Dermis blood vessel endothelial cell (primary cell): ENCODE data around the gene CMIP. TPM values are rescaled to one million over a fixed set of nuclear protein-coding genes. Genes with fewer than 3 reads are reported as not detected.
"Not testable (repeated sequence)": the region's sequence is repeated elsewhere in the genome, so short reads cannot be mapped to it uniquely, and the experiment has no call there.

Experiments used
- DNase-seq: peaks from one replicate; pipeline ENCODE4 v3.0.0; 2010
- total RNA-seq: library from RNA; depleted of rRNA; stranded (reverse); fragments of >200 nt; gene quantifications from 2 replicates; pipeline ENCODE4 v1.2.3, GENCODE V29; 2014

Gene CMIP
- total RNA-seq, 1 donor from 2014 or later, result 39.0 TPM

DNA sequence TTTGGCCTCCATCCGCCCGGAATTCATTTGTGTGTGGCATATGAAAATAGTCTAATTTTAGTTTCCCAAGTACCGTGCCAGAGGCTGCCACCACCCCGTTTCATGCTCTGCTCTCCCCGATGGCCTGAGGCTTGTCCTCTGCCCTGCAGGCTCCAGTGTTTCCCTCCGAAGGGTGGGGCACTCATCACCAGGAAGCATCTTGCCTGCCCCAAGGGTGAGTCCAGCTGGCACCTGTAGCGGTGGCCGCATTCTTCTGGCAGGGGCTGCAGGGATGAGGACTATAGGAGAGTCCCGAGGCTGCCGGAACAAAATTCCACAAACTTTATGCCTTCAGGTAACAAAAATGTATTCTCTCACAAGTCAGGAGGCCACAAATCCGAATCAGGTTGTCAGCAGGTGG is 23.1 kb upstream of the CMIP start:
- DNase-seq, result no peak

DNA sequence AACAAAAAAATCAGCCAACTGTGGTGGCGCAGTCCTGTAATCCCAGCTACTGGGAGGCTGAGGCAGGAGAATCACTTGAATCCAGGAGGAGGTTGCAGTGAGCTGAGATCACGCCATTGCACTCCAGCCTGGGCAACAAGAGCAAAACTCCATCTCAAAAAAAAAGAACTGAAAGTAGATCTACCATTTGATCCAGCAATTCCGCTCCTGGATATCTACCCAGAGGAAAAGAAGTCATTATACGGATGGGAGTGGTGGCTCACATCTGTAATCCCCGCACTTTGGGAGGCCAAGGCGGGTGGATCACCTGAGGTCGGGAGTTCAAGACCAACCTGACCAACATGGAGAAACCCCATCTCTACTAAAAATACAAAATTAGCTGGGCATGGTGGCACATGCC is 22.5 kb upstream of the CMIP start:
- DNase-seq, result not testable (repeated sequence)

DNA sequence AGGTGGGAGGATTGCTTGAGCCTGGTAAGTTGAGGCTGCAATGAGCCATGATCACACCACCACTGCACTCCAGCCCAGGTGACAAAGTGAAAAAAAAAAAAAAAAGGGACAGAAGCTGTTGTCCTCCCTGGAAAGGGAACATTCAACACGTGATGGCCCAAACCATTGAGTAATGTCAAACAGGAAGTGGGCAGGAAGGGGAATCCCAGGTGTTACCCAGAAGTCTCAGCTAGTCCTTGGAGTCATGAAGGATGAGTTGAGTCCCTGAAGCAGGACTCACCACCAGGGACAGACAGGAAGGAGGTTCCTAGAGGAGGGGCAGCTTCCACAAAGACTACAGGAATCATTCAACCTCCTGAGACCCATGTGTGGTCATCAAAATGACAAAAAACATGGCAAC is 19.8 kb upstream of the CMIP start:
- DNase-seq, result no peak

DNA sequence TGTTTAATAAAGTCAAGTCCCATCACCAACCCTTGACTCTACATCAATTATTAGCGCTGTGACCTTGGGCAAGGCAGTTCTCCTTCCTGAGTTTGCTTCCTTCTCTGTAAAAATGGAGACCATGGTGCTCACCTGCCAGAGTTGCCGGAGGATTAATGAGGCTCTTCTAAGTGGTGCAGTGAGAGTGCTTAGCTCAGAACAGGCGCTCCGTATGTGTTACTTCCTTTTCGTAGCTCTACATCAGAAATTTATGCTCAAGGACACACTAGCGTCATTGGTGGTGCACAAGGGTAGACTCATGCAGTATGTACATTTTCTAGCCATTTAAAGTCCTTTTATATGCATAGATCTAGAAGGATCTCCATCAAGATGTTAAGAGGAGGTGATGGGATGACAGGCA is 17.4 kb upstream of the CMIP start:
- no peak for DNase-seq

DNA sequence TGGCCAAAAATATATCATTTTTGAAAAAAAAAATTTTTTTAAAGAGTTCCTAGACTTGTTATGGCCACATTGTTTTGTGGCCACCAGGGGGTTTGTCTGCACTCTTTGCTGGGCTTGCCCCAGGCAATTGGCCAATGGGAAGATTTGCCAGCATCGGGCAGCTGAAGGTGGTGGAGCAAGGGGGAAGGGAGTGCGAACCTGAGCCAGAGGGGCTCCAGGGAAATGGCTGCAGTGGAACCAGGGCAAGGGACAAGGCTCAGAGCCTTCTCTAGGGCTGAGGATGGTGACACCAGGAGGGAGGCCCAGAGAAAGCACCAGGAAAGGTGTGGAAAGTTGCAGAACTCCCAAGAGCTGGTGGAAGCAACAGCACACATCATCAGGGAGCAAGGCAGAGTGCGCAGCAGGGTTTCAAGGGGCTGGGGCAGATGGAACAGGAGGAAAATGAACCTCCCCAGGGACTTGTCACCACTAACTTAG is 15.5 kb upstream of the CMIP start:
- peak; percentile 78 for DNase-seq

DNA sequence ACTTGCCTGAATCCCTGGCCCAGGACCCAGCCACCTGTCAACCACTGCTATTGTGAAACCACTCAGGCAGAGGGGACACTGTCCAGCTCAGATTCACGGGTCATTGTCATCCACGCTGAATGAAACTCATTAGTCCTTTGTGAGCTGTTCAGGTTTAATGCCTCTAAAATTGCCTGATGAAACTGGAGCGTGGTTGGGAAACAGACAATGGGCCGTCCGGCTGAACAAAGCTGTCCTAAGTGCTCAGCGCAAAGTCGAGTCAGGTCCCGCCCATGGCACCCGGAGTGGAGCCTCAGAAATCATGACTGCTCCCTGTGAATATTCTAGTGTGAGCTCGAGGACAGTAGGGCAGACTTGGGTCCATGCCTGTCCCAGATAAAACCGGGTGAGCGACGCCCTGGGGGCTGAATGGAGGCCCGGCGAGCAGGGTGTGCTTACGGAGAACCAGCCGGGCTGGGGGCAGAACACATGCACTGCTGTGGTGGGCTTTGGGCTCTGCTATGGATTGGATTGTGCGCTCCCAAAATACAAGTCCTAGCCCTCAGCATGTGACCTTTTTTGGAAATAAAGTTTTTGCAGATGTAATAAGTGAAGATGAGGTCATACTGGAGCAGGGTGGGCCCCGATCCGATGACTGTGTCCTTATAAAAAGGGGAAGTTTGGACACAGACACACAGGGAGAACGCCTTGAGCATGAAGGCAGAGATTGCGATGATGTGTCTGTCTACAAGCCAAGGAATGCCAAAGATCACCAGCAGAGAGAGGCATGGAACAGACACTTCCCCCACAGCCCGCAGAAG is 12.9 kb upstream of the CMIP start:
- DNase-seq, result no peak

DNA sequence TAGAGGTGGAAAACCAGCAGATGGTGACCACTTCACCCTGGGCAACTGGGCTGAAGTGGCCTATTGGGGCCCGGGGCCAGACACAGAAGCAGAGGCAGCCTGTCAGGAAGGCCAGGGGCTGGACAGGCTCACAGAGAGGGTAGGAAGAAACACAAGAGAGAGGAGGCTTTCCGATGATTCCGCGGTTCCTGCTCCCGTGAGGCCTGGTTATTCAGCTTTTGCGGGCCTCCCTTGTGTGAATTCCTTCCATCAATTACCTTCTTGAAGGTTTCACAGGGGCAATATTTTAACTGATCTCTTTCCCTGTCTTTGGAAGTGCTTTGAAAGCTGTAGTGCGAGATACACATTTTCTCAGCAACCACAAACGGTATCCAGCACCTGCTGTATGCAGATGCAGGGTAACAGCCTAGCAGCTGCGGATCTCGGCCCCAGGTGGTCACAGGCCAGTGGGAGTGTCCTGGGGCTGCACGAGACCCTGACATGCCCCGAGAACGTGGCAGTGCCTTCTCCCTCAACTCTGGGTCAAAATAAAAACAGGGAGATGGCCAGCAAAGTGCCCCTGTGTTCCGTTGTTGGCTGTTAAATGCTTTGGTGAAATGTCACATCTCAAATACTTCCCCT is 11.6 kb upstream of the CMIP start:
- no peak for DNase-seq

DNA sequence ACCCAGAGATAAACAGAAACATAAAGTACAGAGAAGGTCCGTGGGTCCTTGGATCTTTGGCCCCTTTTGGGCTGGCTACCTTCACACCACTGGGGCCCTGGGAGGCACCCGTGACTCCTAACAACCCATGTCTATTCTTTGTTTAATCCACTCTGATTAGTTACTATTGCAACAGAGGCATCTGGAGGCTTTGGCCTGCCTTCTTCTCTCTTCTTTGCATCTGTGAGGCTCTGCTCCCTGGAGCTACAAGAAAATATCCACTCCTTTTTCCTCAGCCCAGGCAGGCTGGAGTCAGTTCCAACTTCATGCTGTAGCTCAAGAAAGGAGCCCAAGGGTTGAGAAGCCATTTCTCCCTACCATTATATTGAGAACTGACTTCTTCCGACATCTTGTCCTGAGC is 9.5 kb upstream of the CMIP start:
- no peak for DNase-seq

DNA sequence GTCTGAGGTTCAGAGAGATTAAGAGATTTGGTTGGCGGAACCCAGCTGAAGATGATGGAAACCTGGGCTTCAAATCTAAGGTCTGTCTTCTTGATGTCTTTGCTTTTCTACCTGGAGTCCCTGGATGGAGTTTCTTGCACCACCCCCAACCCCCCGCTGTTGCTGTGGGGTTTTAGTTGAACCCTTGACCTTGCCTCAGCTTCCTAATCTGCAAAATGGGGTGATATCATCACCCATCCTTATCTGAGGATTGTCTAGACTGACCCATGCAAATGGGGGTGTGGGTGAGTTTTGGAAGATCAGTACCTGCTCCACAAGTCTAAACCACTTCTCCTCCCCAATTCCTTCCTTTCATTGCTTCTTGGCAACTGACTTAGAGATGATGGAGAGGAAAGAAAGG is 9.0 kb upstream of the CMIP start:
- DNase-seq, result no peak

DNA sequence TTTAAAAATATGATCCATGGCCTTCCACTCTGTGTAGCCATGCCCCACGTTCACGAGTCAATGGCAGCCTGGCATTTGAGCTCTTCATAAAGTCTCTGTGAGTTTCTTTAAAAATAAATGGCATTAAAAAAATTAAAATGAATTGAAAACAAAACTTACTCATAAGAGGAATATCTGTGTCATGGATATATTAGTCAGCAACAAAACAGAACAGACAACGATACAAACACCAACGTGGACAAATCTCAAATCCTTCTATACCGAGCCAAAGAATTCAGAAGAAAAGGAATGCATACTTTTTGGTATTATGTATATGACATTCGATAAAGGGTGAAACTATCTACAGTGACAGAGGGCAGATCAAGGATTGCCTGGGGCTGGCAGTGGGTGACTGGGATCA is 8.2 kb upstream of the CMIP start:
- DNase-seq, result no peak

DNA sequence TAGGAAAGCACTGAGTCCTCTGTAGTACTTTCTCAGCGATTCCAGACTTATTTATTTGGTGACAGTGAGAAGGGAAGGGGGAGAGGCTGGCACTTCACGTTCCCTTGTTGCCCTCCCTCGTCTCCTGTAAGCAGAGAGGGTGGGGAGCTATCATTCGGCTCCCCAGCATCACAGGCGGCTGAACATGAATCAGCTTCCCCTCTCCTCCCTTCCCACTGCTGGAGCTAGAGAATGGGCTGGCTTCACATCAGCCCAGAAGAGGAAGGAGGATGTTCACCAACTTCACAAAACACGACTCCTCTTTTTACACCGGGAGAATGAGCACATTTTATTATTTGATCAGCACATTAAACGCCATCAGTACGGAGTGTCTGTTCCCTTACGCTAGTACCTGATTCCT is 6.7 kb upstream of the CMIP start:
- peak; percentile 45 for DNase-seq

DNA sequence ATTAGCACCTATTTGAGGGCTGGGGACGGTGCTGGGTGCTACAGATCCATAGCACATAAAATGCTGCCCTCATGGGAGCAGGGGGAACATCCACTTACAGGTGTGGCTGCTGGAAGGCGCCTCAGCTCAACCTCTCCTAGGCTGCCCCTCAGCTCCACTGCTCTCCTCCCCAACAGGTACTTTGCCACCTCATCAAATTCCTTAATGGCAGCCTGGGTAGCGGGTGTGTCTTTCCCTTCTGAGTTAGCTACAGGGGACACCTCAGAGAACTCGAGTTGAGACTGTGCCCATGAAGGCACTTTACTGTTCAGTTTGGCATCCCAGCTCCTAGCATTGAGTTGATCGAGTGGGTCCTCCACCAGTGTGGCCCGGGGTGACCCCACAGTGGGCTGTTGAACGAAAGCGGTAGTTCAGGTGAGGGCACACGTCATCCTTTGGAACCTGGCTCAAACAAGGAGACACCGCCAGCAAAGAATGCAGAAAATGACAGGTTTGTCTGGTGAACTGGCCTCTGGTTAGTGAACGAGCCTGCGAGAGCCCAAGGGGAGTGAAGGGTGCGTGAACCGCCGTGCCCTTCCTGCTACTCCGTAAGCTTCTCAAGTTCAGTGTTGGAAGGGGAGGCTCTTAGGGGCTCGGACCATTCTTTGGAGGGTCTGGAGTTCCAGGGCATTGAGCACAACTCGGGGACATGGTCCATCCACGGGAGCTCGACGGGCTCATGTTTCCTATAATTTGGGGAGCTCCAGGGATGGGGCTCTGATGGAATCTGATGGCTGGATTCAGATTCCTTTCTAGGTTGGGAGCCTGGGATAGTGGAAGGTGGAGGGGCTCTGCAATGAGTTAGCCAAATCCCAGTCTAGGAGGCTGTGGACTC is 3.5 kb upstream of the CMIP start:
- no peak for DNase-seq

DNA sequence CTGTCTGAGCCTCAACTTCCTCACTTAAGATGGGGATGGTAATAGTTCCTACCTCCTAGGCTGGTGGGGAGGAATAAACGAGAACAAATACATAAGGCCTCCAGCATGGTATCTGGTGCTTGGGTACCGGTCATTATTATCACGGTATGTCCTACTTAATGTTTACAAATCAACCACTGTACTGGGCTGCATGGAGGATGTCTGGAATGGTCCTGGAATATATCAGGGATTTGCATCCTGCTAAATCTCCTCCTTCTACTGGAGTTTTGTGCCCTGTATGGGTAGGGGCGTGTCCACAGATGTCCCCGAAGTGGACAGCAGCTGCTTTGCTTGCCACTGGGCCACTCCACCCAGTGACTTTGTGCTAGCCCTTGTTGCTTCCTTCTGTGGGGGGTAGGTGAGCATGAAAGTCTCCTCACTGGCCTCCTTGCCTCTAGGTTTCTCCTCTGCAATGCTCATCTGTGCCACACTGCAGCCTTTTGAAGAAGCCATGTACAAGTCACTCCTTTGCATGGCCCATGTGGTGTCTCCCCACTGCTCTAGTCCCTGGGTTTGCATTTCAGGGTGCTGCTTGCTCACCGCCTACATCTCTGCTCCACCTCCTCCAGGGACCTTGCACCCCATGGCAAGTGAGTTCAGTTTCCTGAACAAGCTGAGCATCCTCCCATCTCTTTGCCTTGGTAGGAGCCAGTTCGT is 2.2 kb upstream of the CMIP start:
- no peak for DNase-seq

DNA sequence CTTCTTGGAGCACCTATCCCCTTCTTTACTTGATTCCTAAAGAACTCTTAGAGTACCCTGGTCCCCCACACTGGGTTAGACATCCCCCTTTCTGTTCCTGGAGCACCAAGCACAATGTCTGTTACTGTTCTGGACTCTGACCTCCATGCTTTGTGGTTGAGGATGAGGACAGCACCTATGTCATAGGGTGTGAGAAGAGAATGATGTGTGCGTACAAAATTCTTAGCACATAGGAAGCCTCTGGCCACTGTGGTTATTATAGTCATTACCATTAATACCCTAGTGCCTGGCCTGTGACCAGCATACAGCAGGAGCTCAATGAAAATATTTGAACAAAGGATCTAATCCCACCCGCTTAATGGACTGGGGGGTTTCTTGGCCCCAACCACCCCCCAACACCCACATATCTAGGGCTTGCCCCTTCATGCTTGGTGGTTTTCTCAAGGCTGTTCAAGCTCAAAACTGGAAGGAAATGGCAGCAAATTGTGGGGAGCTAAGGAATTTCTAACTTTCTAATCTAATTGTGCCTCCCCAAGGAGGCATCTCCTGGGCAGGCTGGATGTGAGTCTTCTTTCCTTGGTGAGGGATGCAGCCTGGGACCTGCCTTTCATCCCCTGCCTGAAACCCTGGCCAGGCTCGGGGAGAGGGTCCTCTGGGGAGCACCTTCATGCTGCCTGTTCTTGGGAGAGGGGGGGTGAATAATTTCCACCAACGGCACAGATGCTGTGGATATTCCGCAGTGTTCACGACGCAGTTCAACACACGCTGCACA is 1.5 kb upstream of the CMIP start:
- DNase-seq, result no peak

DNA sequence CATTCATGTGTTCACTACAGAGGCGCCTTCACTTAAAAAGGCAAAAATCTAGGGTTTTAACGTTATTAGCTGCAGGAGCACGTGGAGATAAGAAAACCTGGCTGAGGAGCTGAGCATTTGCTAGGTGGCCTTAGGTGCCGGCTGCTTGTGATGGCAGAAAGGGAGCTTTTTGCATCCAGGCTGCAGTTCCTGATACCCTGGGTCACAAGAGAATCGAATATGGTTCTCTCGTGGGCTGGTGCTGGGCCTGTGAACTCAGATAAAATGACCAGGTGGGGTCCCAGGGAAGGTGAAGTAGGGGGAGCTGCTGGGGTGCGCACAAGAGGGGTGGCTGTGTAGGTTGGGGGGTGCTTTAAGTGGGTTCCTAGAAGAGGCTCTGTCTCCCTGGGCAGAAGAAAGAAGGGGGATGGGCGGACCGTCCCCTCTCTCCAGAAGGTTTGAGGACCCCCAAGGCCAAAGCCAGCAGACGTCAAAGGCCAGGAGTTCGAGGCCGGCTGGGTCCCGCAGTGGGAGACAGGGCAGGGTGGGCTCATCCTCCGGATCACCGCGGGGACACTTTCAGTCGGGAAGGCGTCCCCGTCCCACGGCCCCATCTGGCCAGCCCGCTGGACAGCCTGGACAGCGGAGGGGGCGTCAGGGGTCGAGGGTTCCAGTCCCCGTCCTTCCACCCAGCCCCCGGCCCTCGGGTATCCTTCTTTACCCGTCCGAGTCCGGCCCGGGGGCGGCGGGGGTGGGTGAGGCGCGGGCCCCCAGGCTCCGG is 740 bp upstream of the CMIP start:
- DNase-seq, result no peak

DNA sequence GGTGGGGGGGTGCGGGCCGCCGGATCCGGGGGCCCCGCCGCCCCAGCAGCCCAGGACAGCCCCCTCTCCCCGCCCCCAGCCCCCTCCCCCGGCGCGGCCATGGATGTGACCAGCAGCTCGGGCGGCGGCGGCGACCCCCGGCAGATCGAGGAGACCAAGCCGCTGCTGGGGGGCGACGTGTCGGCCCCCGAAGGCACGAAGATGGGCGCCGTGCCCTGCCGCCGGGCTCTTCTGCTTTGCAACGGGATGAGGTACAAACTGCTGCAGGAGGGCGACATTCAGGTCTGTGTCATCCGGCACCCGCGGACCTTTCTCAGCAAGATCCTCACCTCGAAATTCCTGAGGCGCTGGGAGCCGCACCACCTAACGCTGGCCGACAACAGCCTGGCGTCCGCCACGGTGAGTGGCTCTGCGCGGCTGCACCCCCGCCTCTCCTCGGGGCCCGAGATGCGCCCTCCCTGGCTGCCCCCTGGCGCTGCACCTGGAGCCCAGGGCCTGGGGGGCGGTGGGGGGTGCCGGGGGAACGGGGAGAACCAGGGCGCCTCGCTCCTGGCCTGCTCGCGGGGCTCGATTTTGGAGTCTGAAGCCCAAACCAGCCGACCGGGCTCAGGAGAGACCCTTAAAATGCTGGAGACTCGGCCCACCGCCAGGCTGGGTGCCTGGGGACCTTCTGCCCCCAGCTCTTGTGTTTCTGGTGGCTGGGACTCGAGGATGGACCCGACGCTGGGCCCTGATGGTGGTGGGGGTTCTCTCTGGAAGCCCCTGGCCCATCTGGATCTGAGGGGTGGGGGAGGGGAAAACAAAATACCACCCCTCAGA is 744 bp downstream of the CMIP start:
- peak; percentile 52 for DNase-seq

DNA sequence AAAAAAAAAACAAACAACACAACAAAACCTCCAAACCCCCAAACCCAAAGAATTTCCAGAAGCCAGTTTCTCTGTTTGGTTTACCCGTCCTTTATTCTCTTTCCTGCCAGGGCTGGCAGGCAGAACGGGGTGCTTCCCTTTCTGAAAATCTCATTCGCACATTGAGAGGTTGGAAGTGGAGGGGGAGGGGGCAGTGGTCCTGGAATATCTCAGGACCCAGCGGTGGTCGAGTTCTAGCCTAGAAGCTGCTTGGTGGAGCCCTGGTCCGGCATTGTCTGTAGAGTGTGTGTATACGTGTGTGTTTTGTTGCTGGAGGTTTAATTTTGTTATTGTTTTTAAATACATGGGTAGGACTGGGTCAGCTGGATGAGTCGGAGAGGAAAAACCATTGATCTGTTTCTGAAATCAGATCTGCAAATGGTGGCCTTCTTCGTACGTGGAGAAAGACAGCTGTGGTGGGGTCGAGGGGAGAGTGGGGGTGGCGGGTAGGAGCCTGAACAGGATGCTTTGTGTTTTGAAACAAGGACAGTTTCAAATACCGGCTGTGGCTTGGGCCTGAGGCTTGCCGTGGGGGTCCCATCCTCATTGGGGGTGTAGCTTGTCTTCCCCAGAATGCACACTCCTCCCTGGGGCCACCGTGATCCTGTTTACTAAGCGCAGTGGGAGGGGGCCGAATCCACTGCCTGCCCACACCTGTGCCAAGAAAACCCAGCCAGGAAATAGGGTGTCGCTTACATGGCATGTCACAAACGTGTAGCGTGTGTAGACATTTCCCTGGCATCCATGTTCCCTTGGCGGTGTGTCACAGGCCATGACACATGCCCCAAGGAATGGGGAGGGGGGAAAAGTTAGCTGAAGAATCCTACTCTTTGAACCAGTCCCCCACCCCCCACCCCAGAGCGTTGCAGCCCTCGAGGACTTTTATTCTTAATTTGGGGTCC is 1.6 kb downstream of the CMIP start:
- DNase-seq, result peak; percentile 62

DNA sequence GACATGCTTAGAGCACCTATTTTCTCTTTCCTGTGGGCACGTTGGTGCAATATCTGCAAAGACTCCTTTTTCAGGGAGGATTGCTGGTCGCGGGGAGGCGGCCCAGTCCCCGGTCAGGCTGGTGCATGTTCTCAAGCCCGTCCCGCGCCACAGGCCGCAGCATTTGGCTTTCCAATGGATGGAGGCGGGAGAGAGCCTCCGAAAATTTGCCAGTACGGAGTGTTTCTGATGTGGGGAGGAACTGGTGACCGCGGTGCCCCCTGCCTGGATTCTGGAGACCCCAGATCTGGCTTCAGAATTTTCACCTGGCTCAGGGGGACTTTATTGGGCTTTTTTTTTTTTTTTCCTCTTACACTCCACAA is 2.3 kb downstream of the CMIP start:
- peak; percentile 40 for DNase-seq
